Tibial nerve (tissue), 3 donors: ENCODE results near the gene TCAF2.
"Not testable (repeated sequence)": the region's sequence is repeated elsewhere in the genome, so short reads cannot be mapped to it uniquely, and the experiment has no call there.

ENCODE experiments used
- POLR2A ChIP-seq, 2 donors: fragments of 450-650 bp; IDR thresholded peaks; one replicate each; pipeline ENCODE4 v1.6.1; 2017; ENCODE audit warnings: antibody characterized with exemption in 2 of 2, mild to moderate bottlenecking in 2 of 2, moderate library complexity in 2 of 2
- TF ChIP-seq, protein P1 (sequence below), 5 experiments: fragments of 200-600 bp in 3 of 5; fragments of 450-650 bp in 2 of 5; sonication (generic) in 3 of 5; IDR thresholded peaks; one replicate each; pipeline ENCODE4 v1.5.1; 2016 to 2019; ENCODE audit warnings: antibody characterized with exemption in 5 of 5, mild to moderate bottlenecking in 3 of 5, moderate library complexity in 2 of 5

DNA sequence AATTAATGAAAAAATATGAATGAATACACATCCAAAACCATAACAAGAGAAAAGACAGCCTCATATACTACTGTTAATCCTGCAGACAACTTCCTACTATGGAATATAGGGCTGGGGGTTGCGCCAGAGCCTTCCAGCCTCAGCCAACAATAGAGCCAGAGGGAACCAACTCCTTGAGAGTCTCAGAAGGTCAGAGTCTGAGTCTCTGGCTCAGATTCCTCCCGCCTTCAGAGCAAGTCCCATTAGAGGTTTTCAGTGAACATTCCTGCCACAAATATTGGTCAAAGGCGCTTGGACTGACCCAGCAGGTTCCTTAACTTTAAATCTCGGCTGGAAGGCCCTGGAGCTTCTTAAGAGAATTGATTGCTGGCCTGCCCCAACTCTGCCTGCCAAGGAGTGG, 11.7 kb downstream of the TCAF2 start:
- not testable (repeated sequence) for TF ChIP-seq POLR2A (IDR thresholded peaks at IDR 0.05)
- TF ChIP-seq, protein P1, sequence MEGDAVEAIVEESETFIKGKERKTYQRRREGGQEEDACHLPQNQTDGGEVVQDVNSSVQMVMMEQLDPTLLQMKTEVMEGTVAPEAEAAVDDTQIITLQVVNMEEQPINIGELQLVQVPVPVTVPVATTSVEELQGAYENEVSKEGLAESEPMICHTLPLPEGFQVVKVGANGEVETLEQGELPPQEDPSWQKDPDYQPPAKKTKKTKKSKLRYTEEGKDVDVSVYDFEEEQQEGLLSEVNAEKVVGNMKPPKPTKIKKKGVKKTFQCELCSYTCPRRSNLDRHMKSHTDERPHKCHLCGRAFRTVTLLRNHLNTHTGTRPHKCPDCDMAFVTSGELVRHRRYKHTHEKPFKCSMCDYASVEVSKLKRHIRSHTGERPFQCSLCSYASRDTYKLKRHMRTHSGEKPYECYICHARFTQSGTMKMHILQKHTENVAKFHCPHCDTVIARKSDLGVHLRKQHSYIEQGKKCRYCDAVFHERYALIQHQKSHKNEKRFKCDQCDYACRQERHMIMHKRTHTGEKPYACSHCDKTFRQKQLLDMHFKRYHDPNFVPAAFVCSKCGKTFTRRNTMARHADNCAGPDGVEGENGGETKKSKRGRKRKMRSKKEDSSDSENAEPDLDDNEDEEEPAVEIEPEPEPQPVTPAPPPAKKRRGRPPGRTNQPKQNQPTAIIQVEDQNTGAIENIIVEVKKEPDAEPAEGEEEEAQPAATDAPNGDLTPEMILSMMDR (IDR thresholded peaks at IDR 0.05) = not testable (repeated sequence)
